IMR-90 (cell line): ENCODE data around the gene MRPL50. TPM values are rescaled to one million over a fixed set of nuclear protein-coding genes. Genes with fewer than 3 reads are reported as not detected.

Source experiments
- ATAC-seq: fragments of 200-7000 bp; cut with Tn5 transposase; 2 replicates; pipeline ENCODE4 v1.9.1; 2020; ENCODE audit warnings: low read depth, mild to moderate bottlenecking, moderate library complexity
- BruUV-seq: library from RNA; stranded (reverse); fragments of 400-500 nt; replicated peaks from 2 replicates; lab custom pipeline; 2021; lab: Mats Ljungman, UMichigan
- CTCF ChIA-PET: fragments of 300-600 bp; formaldehyde crosslinking; extraction: SDS; loops from one replicate; lab custom pipeline; 2021; ENCODE audit warnings: antibody characterized with exemption; lab: Yijun Ruan, JAX
- POLR2A ChIA-PET: fragments of 300-600 bp; sonication (Branson Sonifier 250); formaldehyde crosslinking; loops from one replicate; lab custom pipeline; 2022; ENCODE audit warnings: antibody characterized with exemption; ENCODE audit not compliant: unreplicated experiment; lab: Charles Lee
- DNase-seq: peaks from one replicate; pipeline ENCODE4 v3.0.0; 2013
- H2AFZ ChIP-seq: replicated peaks from 2 replicates; pipeline ENCODE3; 2013; ENCODE audit warnings: low read length, mild to moderate bottlenecking; ENCODE audit not compliant: poor library complexity
- H2AK5ac ChIP-seq: 2 replicates; pipeline ENCODE4 v1.6.1; 2013; ENCODE audit warnings: low read depth, low read length, inconsistent platforms
- H2AK9ac ChIP-seq: replicated peaks from 2 replicates; pipeline ENCODE3; 2013; ENCODE audit warnings: mild to moderate bottlenecking, low read depth, low read length, moderate library complexity; ENCODE audit not compliant: poor library complexity
- H2BK120ac ChIP-seq: 2 replicates; pipeline ENCODE4 v1.6.1; 2013; ENCODE audit warnings: low read depth, low read length, inconsistent platforms
- H2BK15ac ChIP-seq: 3 replicates; pipeline ENCODE4 v1.6.1; 2013; ENCODE audit warnings: low read depth, low read length, inconsistent platforms
- H2BK20ac ChIP-seq: 2 replicates; pipeline ENCODE4 v1.6.1; 2013; ENCODE audit warnings: low read depth, mild to moderate bottlenecking, inconsistent platforms, low read length, moderate library complexity
- H2BK5ac ChIP-seq: 2 replicates; pipeline ENCODE4 v1.6.1; 2013; ENCODE audit warnings: mild to moderate bottlenecking, low read depth, low read length, inconsistent platforms; ENCODE audit not compliant: poor library complexity, severe bottlenecking
- H3K14ac ChIP-seq: replicated peaks from 2 replicates; pipeline ENCODE4 v1.6.1; 2013; ENCODE audit warnings: low read depth, low read length, inconsistent platforms
- H3K18ac ChIP-seq: 2 replicates; pipeline ENCODE4 v1.6.1; 2013; ENCODE audit warnings: low read depth, low read length, control low read depth
- H3K23ac ChIP-seq: 2 replicates; pipeline ENCODE4 v1.6.1; 2013; ENCODE audit warnings: low read depth, low read length, inconsistent platforms
- H3K27ac ChIP-seq: 2 replicates; pipeline ENCODE4 v1.5.1; 2013; ENCODE audit warnings: mild to moderate bottlenecking, control low read depth, low read length; ENCODE audit not compliant: insufficient read depth
- H3K27me3 ChIP-seq: 2 replicates; pipeline ENCODE4 v1.6.1; 2013; ENCODE audit warnings: low read length; ENCODE audit not compliant: control insufficient read depth, insufficient read depth
- H3K36me3 ChIP-seq: 2 replicates; pipeline ENCODE4 v1.6.1; 2013; ENCODE audit warnings: low read length, mixed read lengths; ENCODE audit not compliant: control insufficient read depth, insufficient read depth
- H3K4ac ChIP-seq: 2 replicates; pipeline ENCODE4 v1.6.1; 2013; ENCODE audit warnings: low read depth, low read length, inconsistent platforms
- H3K4me1 ChIP-seq: 2 replicates; pipeline ENCODE4 v1.6.1; 2013; ENCODE audit warnings: low read length, mixed read lengths; ENCODE audit not compliant: control insufficient read depth, insufficient read depth
- H3K4me2 ChIP-seq: 2 replicates; pipeline ENCODE4 v1.6.1; 2013; ENCODE audit warnings: low read depth, mild to moderate bottlenecking, control low read depth, low read length, moderate library complexity
- H3K4me3 ChIP-seq: 2 replicates; pipeline ENCODE4 v1.5.1; 2013; ENCODE audit warnings: low read depth, mild to moderate bottlenecking, control low read depth, low read length, moderate library complexity; ENCODE audit not compliant: insufficient read depth
- H3K56ac ChIP-seq: 2 replicates; pipeline ENCODE4 v1.6.1; 2013; ENCODE audit warnings: low read length, inconsistent platforms; ENCODE audit not compliant: insufficient read depth; ENCODE audit errors: extremely low read depth
- H3K79me1 ChIP-seq, 2 experiments: 2 replicates each; pipeline ENCODE4 v1.6.1; 2013; ENCODE audit warnings: low read length in 2 of 2, inconsistent platforms in 1 of 2, low read depth in 1 of 2
- H3K9ac ChIP-seq: 2 replicates; pipeline ENCODE4 v1.6.1; 2013; ENCODE audit warnings: low read depth, low read length, control low read depth
- H3K9me1 ChIP-seq: 2 replicates; pipeline ENCODE4 v1.6.1; 2013; ENCODE audit warnings: low read length, inconsistent platforms; ENCODE audit not compliant: insufficient read depth
- H3K9me3 ChIP-seq: 2 replicates; pipeline ENCODE4 v1.6.1; 2013; ENCODE audit warnings: low read length; ENCODE audit not compliant: control insufficient read depth, insufficient read depth
- H4K20me1 ChIP-seq: 2 replicates; pipeline ENCODE4 v1.6.1; 2013; ENCODE audit warnings: low read length, inconsistent platforms; ENCODE audit not compliant: insufficient read depth
- H4K5ac ChIP-seq: 2 replicates; pipeline ENCODE4 v1.6.1; 2013; ENCODE audit warnings: mild to moderate bottlenecking, low read depth, low read length, control low read depth
- H4K8ac ChIP-seq, 2 experiments: 2 replicates each; pipeline ENCODE4 v1.6.1; 2013; ENCODE audit warnings: low read depth in 2 of 2, low read length in 2 of 2, control low read depth in 1 of 2, inconsistent platforms in 1 of 2
- H4K91ac ChIP-seq: 2 replicates; pipeline ENCODE4 v1.6.1; 2013; ENCODE audit warnings: low read depth, low read length, inconsistent platforms; ENCODE audit not compliant: insufficient read depth
- CHD1 ChIP-seq: IDR thresholded peaks from 2 replicates; pipeline ENCODE4 v1.6.1; 2012; ENCODE audit warnings: low read depth, low read length, improper control_type of control experiment
- MAFK ChIP-seq: IDR thresholded peaks from 2 replicates; pipeline ENCODE4 v1.6.1; 2012; ENCODE audit warnings: low read depth, low read length, improper control_type of control experiment
- MAZ ChIP-seq: IDR thresholded peaks from 2 replicates; pipeline ENCODE4 v1.6.1; 2012; ENCODE audit warnings: low read depth, mild to moderate bottlenecking, low read length, improper control_type of control experiment, moderate library complexity, borderline replicate concordance
- MXI1 ChIP-seq: IDR thresholded peaks from 2 replicates; pipeline ENCODE4 v1.6.1; 2012; ENCODE audit warnings: low read depth, mild to moderate bottlenecking, low read length, moderate library complexity, borderline replicate concordance
- POLR2A ChIP-seq: IDR thresholded peaks from 2 replicates; pipeline ENCODE4 v1.6.1; 2012; ENCODE audit warnings: mild to moderate bottlenecking, low read depth, low read length
- RAD21 ChIP-seq: IDR thresholded peaks from 2 replicates; pipeline ENCODE4 v1.6.1; 2012; ENCODE audit warnings: low read length, improper control_type of control experiment
- RFX5 ChIP-seq: IDR thresholded peaks from 2 replicates; pipeline ENCODE4 v1.8.0; 2012; ENCODE audit warnings: low read depth, mild to moderate bottlenecking, low read length, moderate library complexity
- SMC3 ChIP-seq: fragments of 150-350 bp; IDR thresholded peaks from 2 replicates; pipeline ENCODE4 v1.6.1; 2016; ENCODE audit warnings: low read depth, mild to moderate bottlenecking, antibody characterized with exemption, low read length, moderate library complexity
- WGBS, 2 experiments: methylation state at CpG; one replicate each; pipeline versions ENCODE4 v1.1.5 to v1.1.7; 2013; ENCODE audit warnings: missing lambda C conversion rate in 2 of 2; ENCODE audit not compliant: insufficient read length in 1 of 2; ENCODE audit errors: extremely low coverage in 2 of 2; 5-methylcytosine and 5-hydroxymethylcytosine counted together
- dilution Hi-C: fragments of 300-500 bp; cut with HindIII; formaldehyde crosslinking; loops from one replicate; pipeline ENCODE4 v1.14.3; 2018; ENCODE audit warnings: low sequenced_read_pairs; ENCODE audit not compliant: unreplicated experiment
- in situ Hi-C: fragments of 300-500 bp; cut with MboI; formaldehyde crosslinking; loops from 3 replicates; pipeline ENCODE4 v1.14.3; 2019; ENCODE audit warnings: low sequenced_read_pairs, inconsistent platforms, mixed read lengths
- intact Hi-C: fragments of 100-400 bp; cut with micrococcal nuclease; formaldehyde crosslinking; loops from 2 replicates; pipeline ENCODE4 v1.10.0; 2022
- polyA plus RNA-seq, 3 experiments: library from polyadenylated mRNA; depleted of rRNA; stranded (reverse); fragments of >200 nt; gene quantifications; 2 replicates each; pipeline ENCODE4 v1.2.3, GENCODE V29; 2012; ENCODE audit warnings: low replicate concordance in 1 of 3
- total RNA-seq: library from RNA; depleted of rRNA; stranded (reverse); fragments of >200 nt; gene quantifications from 2 replicates; pipeline ENCODE4 v1.2.3, GENCODE V29; 2012

MRPL50 gene
- total and polyA plus RNA-seq, 2 of the 4 experiments (the other 2 are of a cell fraction): 7.5 to 8.6 TPM

DNA sequence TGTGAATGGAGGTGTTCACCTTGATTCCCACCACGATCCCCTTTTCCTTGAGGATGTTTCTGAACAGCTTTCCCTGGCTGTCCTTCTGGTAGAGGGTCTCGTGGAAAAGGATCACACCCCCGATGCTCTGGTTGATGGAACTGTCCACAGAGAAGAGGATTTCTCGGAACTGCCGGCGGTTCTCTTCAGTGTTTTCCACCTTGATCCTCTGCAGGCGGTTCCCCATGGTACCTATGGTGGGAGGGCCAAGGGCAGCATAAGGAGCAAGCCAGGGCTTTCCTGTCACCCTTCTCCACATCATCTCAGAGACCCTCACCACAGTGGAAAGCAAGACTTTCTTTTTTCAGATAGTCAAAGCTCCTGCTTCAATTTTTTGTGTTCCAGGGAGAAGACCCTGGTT, 31.3 kb upstream of the MRPL50 start:
- DNase-seq (no peak), ATAC-seq (no peak)
- no peaks in the 10 kb centered on the region for H3K79me1 ChIP-seq
- no peak overlapping the region for H2AFZ ChIP-seq
- H2BK5ac ChIP-seq: no peak overlapping the region
- BruUV-seq: no TSS peak
- no peak overlapping the region for H3K23ac ChIP-seq
- H3K4me3 ChIP-seq: no peak overlapping the region
- H4K5ac ChIP-seq: no peak overlapping the region
- no peaks in the 10 kb centered on the region for H3K9me1 ChIP-seq
- no peak overlapping the region for H3K14ac ChIP-seq
- H3K4me1 ChIP-seq: no peaks in the 10 kb centered on the region
- H3K4me2 ChIP-seq: no peak overlapping the region
- H3K27me3 ChIP-seq: no peaks in the 10 kb centered on the region; the same call in none of the 2 replicates
- no peak overlapping the region for H3K56ac ChIP-seq
- H3K9me3 ChIP-seq: no peaks in the 10 kb centered on the region
- H3K36me3 ChIP-seq: no peaks in the 10 kb centered on the region
- H2BK20ac ChIP-seq: no peak overlapping the region
- H3K9ac ChIP-seq: no peak overlapping the region
- intact Hi-C loops (no loop called here), in situ Hi-C loops (no loop called here), dilution Hi-C loops (no loop called here)
- H4K8ac ChIP-seq: no peak overlapping the region
- no peak overlapping the region for H2BK15ac ChIP-seq
- H2BK120ac ChIP-seq: no peak overlapping the region
- no peak overlapping the region for H2AK5ac ChIP-seq
- POLR2A ChIA-PET: no interaction called here
- TF ChIP-seq MAFK: no peak
- no peak for TF ChIP-seq MXI1
- TF ChIP-seq CHD1: no peak
- TF ChIP-seq RAD21: no peak
- no peak for TF ChIP-seq SMC3
- no peak for TF ChIP-seq POLR2A
- TF ChIP-seq RFX5: no peak
- TF ChIP-seq MAZ: no peak
- H3K4ac ChIP-seq: no peak overlapping the region
- H3K18ac ChIP-seq: no peak overlapping the region
- no peak overlapping the region for H4K91ac ChIP-seq
- CTCF ChIA-PET: no interaction called here
- H3K27ac ChIP-seq: no peak overlapping the region
- no CpG with 5 or more reads among the region's 7 CpGs for WGBS, 2 experiments
- no peak overlapping the region for H2AK9ac ChIP-seq
- no peaks in the 10 kb centered on the region for H4K20me1 ChIP-seq
